Chondrocyte (in vitro differentiated cells): ENCODE data around the gene IFNL4. TPM values are rescaled to one million over a fixed set of nuclear protein-coding genes. Genes with fewer than 3 reads are reported as not detected.

Experiments
- DNase-seq: peaks from one replicate; pipeline ENCODE4 v3.0.0; 2021; ENCODE audit warnings: mixed read lengths, low spot score
- H3K27ac Mint-ChIP-seq: one replicate; pipeline ENCODE4 v1.8.0; 2021; ENCODE audit warnings: mild to moderate bottlenecking, moderate library complexity, mixed read lengths; ENCODE audit not compliant: unreplicated experiment
- H3K27me3 Mint-ChIP-seq: 2 replicates; pipeline ENCODE4 v1.8.0; 2021; ENCODE audit warnings: low read depth, mixed read lengths
- H3K36me3 Mint-ChIP-seq: 2 replicates; pipeline ENCODE4 v1.8.0; 2021; ENCODE audit warnings: low read depth, mixed read lengths
- H3K4me1 Mint-ChIP-seq: 2 replicates; pipeline ENCODE4 v1.8.0; 2021; ENCODE audit warnings: low read depth, mild to moderate bottlenecking, mixed read lengths
- H3K4me3 Mint-ChIP-seq: one replicate; pipeline ENCODE4 v1.8.0; 2021; ENCODE audit warnings: mild to moderate bottlenecking, moderate library complexity, mixed read lengths; ENCODE audit not compliant: unreplicated experiment
- H3K9me3 Mint-ChIP-seq: 2 replicates; pipeline ENCODE4 v1.8.0; 2021; ENCODE audit warnings: low read depth, mixed read lengths
- CTCF ChIP-seq: fragments of 200-600 bp; sonication (generic); IDR thresholded peaks from 2 replicates; pipeline ENCODE4 v1.5.0; 2021; ENCODE audit warnings: antibody characterized with exemption, mild to moderate bottlenecking, moderate library complexity
- total RNA-seq: library from RNA; stranded (reverse); gene quantifications from 3 replicates; pipeline ENCODE4 v1.2.1, GENCODE V29; 2021

The IFNL4 gene
- total RNA-seq, 1 donor from 2014 or later: not detected

GRCh38 chr19:39253374-39254149 is 4.9 kb upstream of the IFNL4 start:
- no peak for DNase-seq
- no peak for TF ChIP-seq CTCF
- no peak overlapping the region for H3K27ac Mint-ChIP-seq
- no peaks in the 10 kb centered on the region for H3K4me1 Mint-ChIP-seq
- peaks cover 64% of the 10 kb centered on the region for H3K27me3 Mint-ChIP-seq
- H3K4me3 Mint-ChIP-seq: no peak overlapping the region
- peaks cover 9% of the 10 kb centered on the region for H3K9me3 Mint-ChIP-seq
- peaks cover 2% of the 10 kb centered on the region for H3K36me3 Mint-ChIP-seq

- peaks cover 2% of the 10 kb centered on the region for H3K36me3 Mint-ChIP-seq
- H3K4me1 Mint-ChIP-seq: no peaks in the 10 kb centered on the region
- peaks cover 9% of the 10 kb centered on the region for H3K9me3 Mint-ChIP-seq
- no peak for TF ChIP-seq CTCF
- H3K27ac Mint-ChIP-seq: no peak overlapping the region
- H3K27me3 Mint-ChIP-seq: peaks cover 58% of the 10 kb centered on the region
- DNase-seq: no peak
- H3K4me3 Mint-ChIP-seq: no peak overlapping the region
These were observed 3.8 kb upstream of the IFNL4 start for GRCh38 chr19:39252458-39252857.

DNA sequence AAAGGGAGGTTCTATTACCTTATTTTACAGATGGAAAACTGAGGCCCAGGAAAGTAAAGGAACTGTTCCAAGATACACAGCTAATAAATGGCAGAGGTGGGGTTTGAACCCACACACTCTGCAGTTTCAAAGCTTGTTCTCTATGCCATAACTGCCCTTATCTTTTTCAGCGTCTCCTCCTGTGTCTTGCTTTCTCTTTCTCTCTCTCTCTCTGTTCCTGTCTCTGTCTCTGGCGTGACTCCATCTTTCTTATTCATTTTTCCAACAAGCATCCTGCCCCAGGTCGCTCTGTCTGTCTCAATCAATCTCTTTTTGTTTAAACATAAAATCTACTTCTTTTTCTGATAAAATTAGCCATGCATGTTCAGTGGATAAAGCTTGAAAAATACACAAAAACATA is 3.2 kb upstream of the IFNL4 start:
- peaks cover 2% of the 10 kb centered on the region for H3K36me3 Mint-ChIP-seq
- no peak for TF ChIP-seq CTCF
- no peak overlapping the region for H3K27ac Mint-ChIP-seq
- H3K9me3 Mint-ChIP-seq: peaks cover 3% of the 10 kb centered on the region
- no peak for DNase-seq
- H3K4me3 Mint-ChIP-seq: no peak overlapping the region
- peaks cover 2% of the 10 kb centered on the region for H3K4me1 Mint-ChIP-seq
- H3K27me3 Mint-ChIP-seq: peaks cover 62% of the 10 kb centered on the region

DNA sequence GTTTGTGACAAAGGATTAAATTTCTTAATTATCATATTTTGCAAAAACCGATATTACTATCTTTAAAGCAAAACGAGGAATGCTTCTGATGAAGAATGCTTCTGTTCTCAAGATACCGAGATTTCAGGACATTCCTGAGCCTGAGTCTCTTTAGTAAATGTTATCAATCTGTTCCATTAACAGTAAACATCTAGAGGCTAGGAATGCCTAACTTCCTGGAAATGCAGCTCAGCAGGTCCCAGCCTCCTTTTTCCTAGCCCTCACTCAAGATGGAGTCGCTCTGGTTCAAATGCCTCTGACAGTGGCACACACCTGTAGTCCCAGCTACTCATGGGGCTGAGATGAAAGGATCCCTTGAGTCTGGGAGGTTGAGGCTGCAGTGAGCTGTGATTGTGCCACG is 2.4 kb upstream of the IFNL4 start:
- TF ChIP-seq CTCF: no peak
- peaks cover 2% of the 10 kb centered on the region for H3K4me1 Mint-ChIP-seq
- DNase-seq: no peak
- no peak overlapping the region for H3K4me3 Mint-ChIP-seq
- no peak overlapping the region for H3K27ac Mint-ChIP-seq
- peaks cover 57% of the 10 kb centered on the region for H3K27me3 Mint-ChIP-seq
- H3K9me3 Mint-ChIP-seq: no peaks in the 10 kb centered on the region
- no peaks in the 10 kb centered on the region for H3K36me3 Mint-ChIP-seq

GRCh38 chr19:39247701-39248664 is 673 bp downstream of the IFNL4 start:
- DNase-seq: no peak
- H3K27ac Mint-ChIP-seq: no peak overlapping the region
- peaks cover 56% of the 10 kb centered on the region for H3K27me3 Mint-ChIP-seq

More at GRCh38 chr19:39247701-39248664, 673 bp downstream of the IFNL4 start:
- H3K36me3 Mint-ChIP-seq: no peaks in the 10 kb centered on the region
- no peaks in the 10 kb centered on the region for H3K9me3 Mint-ChIP-seq
- no peak overlapping the region for H3K4me3 Mint-ChIP-seq
- H3K4me1 Mint-ChIP-seq: peaks cover 2% of the 10 kb centered on the region
- TF ChIP-seq CTCF: no peak
